ACC112 (cell line): ENCODE measurements around the gene SLIT3.
"Not testable (repeated sequence)": the region's sequence is repeated elsewhere in the genome, so short reads cannot be mapped to it uniquely, and the experiment has no call there.

Experiments
- H2AFZ ChIP-seq: fragments of 200-600 bp; sonication (generic); one replicate; pipeline ENCODE4 v1.6.0; 2017; ENCODE audit warnings: antibody characterized with exemption, low read length; ENCODE audit not compliant: unreplicated experiment
- H3K27ac ChIP-seq: fragments of 200-600 bp; sonication (generic); 2 replicates; pipeline ENCODE4 v1.5.1; 2014; ENCODE audit warnings: low read depth, mild to moderate bottlenecking, antibody characterized with exemption, low read length, moderate library complexity
- H3K27me3 ChIP-seq: fragments of 200-600 bp; sonication (generic); 2 replicates; pipeline ENCODE4 v1.6.1; 2014; ENCODE audit warnings: mild to moderate bottlenecking, antibody characterized with exemption, low read length, moderate library complexity, mixed read lengths; ENCODE audit not compliant: insufficient read depth
- H3K36me3 ChIP-seq: fragments of 200-600 bp; sonication (generic); 2 replicates; pipeline ENCODE4 v1.6.1; 2016; ENCODE audit warnings: mild to moderate bottlenecking, antibody characterized with exemption, low read length, moderate library complexity, mixed read lengths; ENCODE audit not compliant: insufficient read depth
- H3K4me1 ChIP-seq: fragments of 200-600 bp; sonication (generic); one replicate; pipeline ENCODE4 v1.6.1; 2016; ENCODE audit warnings: low read length, mixed read lengths; ENCODE audit not compliant: insufficient read depth, unreplicated experiment, control insufficient read depth
- H3K4me3 ChIP-seq: fragments of 200-600 bp; sonication (generic); 2 replicates; pipeline ENCODE4 v1.5.1; 2014; ENCODE audit warnings: mild to moderate bottlenecking, low read depth, low read length
- H3K79me2 ChIP-seq: fragments of 200-600 bp; sonication (generic); one replicate; pipeline ENCODE4 v1.6.0; 2016; ENCODE audit warnings: low read length; ENCODE audit not compliant: control insufficient read depth, unreplicated experiment, insufficient read depth

Gene SLIT3

DNA sequence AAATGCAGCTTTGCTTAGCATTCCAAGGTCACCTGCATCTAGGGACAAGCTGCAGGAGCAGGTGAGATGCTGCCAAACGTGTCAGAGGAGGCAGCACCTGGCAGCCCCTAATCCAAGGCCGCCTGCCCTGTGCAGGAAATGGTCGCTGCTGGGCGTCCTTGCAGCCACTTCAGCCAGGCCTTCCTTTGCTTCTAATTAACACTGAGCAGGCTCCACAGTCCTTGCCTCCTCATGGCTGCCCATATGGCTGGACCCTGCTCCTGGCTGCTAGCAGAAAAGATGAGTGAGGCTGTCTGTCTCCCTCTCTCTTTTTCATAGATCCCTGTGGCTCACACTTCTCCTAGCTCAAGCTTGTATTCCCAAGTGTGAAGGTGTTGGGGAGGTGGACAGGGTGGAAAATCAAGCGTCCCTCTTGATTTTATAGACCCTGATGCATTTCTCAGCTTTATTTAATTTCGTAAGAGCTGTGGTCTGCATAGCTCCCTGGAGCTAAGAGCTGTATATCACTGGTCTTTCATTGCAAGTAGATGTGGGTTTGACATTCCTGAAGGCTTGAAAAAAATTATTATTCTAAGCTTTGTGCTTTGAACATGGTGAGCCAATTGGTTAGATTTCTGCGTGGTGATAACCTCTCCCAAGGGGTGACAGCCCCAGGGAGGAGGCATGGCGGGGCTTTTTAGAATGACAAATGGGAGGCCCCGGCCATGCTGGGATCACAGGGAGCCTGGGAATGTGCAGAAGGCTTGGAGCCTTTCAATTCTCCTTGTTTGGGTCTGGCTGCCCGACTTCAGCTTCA, 193.8 kb downstream of the SLIT3 start:
- H2AFZ ChIP-seq, result no peak overlapping the region
- no peak overlapping the region for H3K4me3 ChIP-seq
- no peaks in the 10 kb centered on the region for H3K79me2 ChIP-seq
- no peaks in the 10 kb centered on the region for H3K4me1 ChIP-seq
- H3K36me3 ChIP-seq, result no peaks in the 10 kb centered on the region
- H3K27me3 ChIP-seq, result no peaks in the 10 kb centered on the region
- no peak overlapping the region for H3K27ac ChIP-seq

DNA sequence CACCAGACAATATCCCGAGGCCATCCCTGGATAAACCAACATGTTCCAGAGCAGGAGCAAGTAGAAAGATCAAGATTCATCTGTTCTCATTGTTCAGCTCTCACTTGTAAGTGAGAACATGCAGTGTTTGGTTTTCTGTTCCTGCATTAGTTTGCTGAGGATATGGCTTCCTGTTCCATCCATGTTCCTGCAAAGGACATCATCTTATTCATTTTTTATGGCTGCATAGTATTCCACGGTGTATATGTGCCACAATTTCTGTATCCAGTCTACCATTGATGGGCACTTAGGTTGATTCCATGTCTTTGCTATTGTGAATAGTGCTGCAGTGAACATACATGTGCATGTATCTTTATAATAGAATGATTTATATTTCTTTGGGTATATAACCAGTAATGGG, 195.4 kb downstream of the SLIT3 start:
- H3K27me3 ChIP-seq, H3K4me1 ChIP-seq, H3K4me3 ChIP-seq, H3K27ac ChIP-seq, H2AFZ ChIP-seq, H3K79me2 ChIP-seq, H3K36me3 ChIP-seq: not testable (repeated sequence)

DNA sequence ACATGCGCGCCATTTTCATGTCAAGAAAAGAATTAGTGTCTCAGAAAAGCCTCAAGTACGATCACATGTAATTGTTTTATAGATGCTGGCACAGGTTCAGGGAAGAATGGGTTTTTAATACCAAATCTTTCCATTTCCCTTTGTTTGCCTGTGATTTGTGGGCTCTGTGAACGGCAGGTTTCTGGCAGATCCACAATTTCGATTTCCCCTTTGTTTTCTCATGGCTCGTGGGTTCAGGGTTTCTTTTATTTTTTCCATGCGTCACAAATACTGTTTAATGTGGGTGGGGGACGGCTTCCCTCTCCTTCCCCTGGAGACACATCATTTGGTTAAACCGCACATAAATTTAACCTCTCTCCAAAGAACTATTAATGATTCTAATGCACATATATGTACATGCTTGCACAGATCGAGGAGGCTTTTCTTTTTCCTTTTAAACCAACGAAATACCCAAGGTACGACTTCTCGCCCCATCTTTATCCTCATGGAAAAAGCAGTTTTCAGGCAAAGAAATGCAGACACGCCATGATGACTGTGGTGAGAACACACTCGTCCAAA, 195.9 kb downstream of the SLIT3 start:
- no peak overlapping the region for H2AFZ ChIP-seq
- H3K27me3 ChIP-seq, result no peaks in the 10 kb centered on the region
- H3K79me2 ChIP-seq, result no peaks in the 10 kb centered on the region
- H3K4me1 ChIP-seq, result peaks cover 10% of the 10 kb centered on the region
- no peaks in the 10 kb centered on the region for H3K36me3 ChIP-seq
- no peak overlapping the region for H3K27ac ChIP-seq
- H3K4me3 ChIP-seq, result no peak overlapping the region

DNA sequence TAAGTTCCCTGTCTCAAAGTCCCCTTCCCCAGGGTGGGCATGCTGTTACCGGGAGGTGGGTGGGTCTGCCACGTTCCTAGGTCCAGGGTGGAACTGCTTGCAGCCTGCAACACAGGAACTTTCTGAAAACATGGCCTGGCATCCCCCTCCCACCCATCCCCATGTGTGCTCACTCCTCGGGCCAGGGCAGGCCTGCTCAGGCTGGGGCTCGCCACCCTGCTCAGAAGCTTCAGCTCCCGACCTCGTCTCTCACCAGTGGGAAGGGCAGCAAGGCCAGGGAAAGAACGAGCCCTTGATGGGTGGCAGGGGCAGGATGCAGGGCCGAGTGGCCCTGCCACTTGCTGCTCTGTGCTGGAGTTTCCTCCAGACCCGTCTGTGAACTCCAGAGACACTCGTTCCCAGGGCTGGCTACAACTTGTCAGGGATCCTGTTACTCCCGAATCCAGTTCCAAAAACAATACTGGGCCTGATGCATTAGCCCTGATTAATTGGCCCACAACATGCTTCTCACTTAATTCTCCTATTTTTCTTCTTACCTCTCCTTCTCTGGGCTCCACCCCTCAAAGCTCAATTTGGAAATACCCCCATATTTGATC, 197.3 kb downstream of the SLIT3 start:
- H3K27me3 ChIP-seq, result no peaks in the 10 kb centered on the region
- peaks cover 14% of the 10 kb centered on the region for H3K4me1 ChIP-seq
- no peak overlapping the region for H3K27ac ChIP-seq

DNA sequence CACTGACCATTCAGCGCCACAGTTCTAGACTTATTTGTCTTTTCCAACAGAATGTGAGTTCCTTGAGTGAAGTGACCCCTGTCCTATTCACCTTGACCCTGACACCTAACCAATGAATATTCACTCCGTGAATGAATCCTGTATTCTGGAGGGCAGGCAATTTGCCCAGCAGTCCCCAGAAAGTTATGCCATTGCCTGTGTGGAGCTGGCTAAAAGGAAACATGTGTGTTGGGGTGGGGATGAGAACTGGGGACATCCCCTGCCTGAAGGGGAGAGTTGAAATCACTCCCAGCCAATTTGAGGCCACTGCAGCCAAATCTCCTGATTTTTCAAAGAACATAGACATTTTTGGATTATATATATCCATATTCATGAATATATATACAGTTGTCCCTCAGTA, 199.0 kb downstream of the SLIT3 start:
- Histone ChIP-seq H3K27ac (no peak overlapping the region), H2AFZ (no peak overlapping the region), H3K4me3 (no peak overlapping the region), H3K36me3 (no peaks in the 10 kb centered on the region), H3K79me2 (no peaks in the 10 kb centered on the region), H3K27me3 (no peaks in the 10 kb centered on the region), H3K4me1 (peaks cover 14% of the 10 kb centered on the region)

More for the DNA sequence above, 197.3 kb downstream of the SLIT3 start:
- no peak overlapping the region for H2AFZ ChIP-seq
- H3K36me3 ChIP-seq, result no peaks in the 10 kb centered on the region
- H3K79me2 ChIP-seq, result no peaks in the 10 kb centered on the region
- H3K4me3 ChIP-seq, result no peak overlapping the region

DNA sequence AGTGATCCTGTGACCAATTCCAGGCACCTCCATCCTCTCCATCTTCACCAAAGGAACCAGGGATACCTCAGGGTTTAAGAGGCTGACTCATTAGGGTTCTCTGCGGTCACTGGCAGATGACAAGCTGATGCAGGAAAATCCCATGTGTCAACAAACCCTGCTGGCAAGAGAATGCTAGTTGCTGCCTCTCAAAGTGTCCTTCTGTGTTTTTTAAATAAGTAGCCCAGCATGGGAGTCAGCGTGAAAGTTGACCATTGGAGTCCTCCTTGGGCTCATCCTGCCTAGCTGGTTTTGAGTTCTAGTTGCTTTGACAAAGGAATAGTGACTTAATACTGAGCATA, 200.2 kb downstream of the SLIT3 start:
- H3K27ac ChIP-seq, result no peak overlapping the region
- no peak overlapping the region for H2AFZ ChIP-seq
- no peaks in the 10 kb centered on the region for H3K27me3 ChIP-seq
- H3K36me3 ChIP-seq, result no peaks in the 10 kb centered on the region
- H3K4me1 ChIP-seq, result peaks cover 14% of the 10 kb centered on the region
- no peak overlapping the region for H3K4me3 ChIP-seq
- H3K79me2 ChIP-seq, result no peaks in the 10 kb centered on the region

DNA sequence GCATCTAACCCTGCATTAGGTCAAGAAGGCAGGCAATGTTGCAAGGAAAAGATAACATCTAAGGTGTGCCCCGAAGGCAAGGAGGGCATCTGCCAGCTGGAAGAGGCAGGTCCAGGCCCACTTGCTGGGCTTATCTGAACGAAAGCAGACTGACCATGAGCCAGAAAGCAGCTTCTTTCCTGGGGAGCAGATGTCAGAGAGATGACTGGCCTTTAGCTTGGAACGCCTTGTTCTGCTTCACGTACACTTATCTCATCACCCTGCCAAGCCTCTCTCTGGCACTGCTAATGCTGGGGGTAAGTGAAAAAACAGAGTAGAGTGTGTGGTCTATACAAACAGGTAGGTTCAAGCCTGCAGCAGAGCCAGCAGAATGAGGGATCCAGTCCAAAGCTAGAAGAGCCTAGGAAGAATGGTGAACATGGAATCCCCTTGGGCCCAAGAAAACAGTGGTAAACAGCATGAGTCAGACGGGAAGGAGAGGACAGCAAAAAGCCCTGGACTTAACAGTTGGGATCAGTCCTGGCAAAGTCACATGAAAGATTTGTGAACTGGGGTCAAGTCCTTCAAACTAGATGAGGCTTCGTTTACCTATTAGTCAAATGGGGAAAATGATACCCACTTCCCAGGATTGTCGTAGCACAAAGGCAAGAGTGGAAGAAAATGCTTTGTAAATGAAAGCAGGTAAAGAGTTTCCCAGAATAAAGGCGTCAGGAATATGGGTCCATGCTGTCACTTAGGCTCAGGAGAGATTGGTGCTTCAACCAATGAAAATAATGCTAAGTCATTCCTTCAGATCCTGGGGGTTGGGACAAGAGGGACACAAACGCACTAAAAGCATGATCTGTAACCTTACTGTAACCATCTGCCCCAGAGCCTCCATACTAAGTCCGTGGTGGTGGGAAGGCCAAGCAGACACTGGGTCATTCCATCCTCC, 200.9 kb downstream of the SLIT3 start:
- peaks cover 14% of the 10 kb centered on the region for H3K4me1 ChIP-seq
- H3K79me2 ChIP-seq, result no peaks in the 10 kb centered on the region
- H3K27ac ChIP-seq, result no peak overlapping the region

DNA sequence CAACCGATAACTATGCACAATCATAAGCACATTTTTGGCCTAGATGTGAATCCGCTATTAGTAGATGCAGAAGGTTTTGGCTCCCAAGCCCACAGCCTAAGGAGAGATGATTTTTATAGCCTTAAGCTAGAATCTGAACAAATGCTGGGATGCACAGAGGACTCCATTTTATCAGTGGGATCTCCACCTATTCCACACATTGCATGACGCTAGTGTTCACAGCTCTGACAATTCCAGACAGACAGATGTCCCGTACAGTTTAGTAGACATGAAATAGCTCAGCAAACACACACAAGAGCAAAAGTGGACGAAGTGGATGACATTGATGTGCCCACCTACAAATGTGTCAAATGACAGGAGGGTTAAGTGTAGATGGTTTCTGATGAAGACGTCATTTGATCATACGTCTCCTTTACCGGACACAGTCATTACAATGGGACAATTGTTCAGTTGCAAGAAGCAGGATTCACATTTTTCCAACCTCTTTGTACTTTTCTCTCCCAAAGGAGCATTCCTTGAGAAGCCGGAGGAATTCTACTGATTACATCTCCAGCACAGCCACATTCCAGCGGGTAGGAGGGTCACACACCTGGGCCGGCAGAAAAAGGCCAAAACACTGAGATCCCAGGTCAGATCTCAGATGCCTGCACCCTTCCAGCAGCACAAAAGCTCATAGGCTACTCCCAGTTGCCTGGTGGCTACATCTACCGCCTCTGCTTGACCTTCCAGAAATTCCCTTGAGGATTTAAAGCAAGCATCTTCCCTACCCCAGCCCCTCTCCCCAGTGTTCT, 202.4 kb downstream of the SLIT3 start:
- Histone ChIP-seq H3K27me3 (no peaks in the 10 kb centered on the region), H3K4me3 (no peak overlapping the region), H3K4me1 (peaks cover 14% of the 10 kb centered on the region), H3K36me3 (no peaks in the 10 kb centered on the region), H3K27ac (no peak overlapping the region), H2AFZ (no peak overlapping the region), H3K79me2 (no peaks in the 10 kb centered on the region)

More for the DNA sequence above, 200.9 kb downstream of the SLIT3 start:
- Histone ChIP-seq H3K27me3 (no peaks in the 10 kb centered on the region), H2AFZ (no peak overlapping the region), H3K36me3 (no peaks in the 10 kb centered on the region), H3K4me3 (no peak overlapping the region)

DNA sequence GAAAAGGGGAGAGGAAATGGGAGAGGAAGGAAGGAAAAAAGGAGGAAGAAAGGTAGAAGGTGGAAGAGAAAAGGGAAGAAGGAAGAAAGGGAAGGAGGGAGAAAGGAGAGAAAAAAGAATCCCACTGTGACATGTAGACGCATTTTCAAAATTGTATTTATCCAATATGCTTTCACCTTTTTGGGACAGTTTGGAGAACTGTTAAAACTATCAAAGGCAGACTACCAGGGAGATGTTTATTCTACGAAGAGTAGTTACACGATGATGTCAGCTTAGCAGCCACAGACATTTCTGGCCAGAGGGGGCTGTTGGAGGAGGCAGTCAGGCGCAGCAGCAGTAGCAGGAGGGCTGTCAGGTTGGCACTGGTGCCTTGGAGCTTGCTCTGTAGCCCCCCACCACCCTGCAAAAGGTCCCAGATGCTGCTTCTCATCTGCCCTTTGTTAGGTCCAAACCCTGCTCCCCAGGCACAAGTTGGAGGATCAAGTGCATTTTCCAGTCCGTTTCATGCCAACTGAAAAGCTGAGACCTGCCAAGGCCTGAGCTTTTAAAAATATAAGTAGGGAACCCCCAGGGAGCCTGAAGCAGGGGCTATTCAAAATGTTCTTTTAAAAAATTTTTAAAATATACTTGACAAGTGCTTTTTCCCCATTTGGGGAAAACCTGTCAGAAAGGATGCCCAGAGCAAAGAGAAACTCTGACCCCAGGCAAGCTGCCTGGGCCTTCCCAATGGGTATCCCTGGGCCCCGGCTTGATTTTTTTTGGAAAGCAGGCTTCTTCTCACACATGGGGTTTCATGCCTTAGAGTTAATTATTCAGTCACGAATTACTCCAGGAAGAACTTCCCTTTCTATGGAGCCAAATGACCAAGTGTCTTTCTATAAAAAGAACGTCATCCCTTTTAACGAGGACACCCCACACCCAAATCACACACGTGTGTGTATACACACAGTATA, 203.3 kb downstream of the SLIT3 start:
- Histone ChIP-seq H3K27me3 (no peaks in the 10 kb centered on the region), H3K79me2 (no peaks in the 10 kb centered on the region), H3K27ac (no peak overlapping the region), H3K4me1 (peaks cover 14% of the 10 kb centered on the region), H3K36me3 (no peaks in the 10 kb centered on the region), H2AFZ (no peak overlapping the region), H3K4me3 (no peak overlapping the region)
